Thyroid gland (tissue), 4 donors: ENCODE results near the gene DHRS1. TPM values are rescaled to one million over a fixed set of nuclear protein-coding genes. Genes with fewer than 3 reads are reported as not detected.
A peak's percentile ranks its signal among the peaks of the same experiment; 100 is the strongest.
"Not testable (repeated sequence)": the region's sequence is repeated elsewhere in the genome, so short reads cannot be mapped to it uniquely, and the experiment has no call there.

Experiments used
- DNase-seq, 2 donors: peaks; one replicate each; pipeline ENCODE4 v3.0.0-alpha.2; 2019
- H3K27ac ChIP-seq, 3 donors: fragments of 200-600 bp; sonication (generic); 1 replicate in 2 of 3; 2 replicates in 1 of 3; pipeline ENCODE4 v1.5.1; 2016 to 2019; ENCODE audit warnings: mild to moderate bottlenecking in 1 of 3, moderate library complexity in 1 of 3
- H3K27me3 ChIP-seq: fragments of 200-600 bp; sonication (generic); one replicate; pipeline ENCODE4 v1.5.1; 2019
- H3K36me3 ChIP-seq, 2 donors: fragments of 200-600 bp; sonication (generic); one replicate each; pipeline ENCODE4 v1.5.1; 2016 to 2019
- H3K4me1 ChIP-seq, 2 donors: fragments of 200-600 bp; sonication (generic); one replicate each; pipeline ENCODE4 v1.5.1; 2017 to 2019
- H3K4me3 ChIP-seq, 3 donors: fragments of 200-600 bp; sonication (generic); replicated peaks in 1 of 3; 1 replicate in 2 of 3; 2 replicates in 1 of 3; pipeline ENCODE4 v1.5.1; 2016; ENCODE audit warnings: mild to moderate bottlenecking in 1 of 3
- H3K9me3 ChIP-seq: fragments of 200-600 bp; sonication (generic); one replicate; pipeline ENCODE4 v1.5.1; 2017
- POLR2A ChIP-seq, 2 donors: fragments of 450-650 bp; IDR thresholded peaks; one replicate each; pipeline ENCODE4 v1.6.1; 2017; ENCODE audit warnings: antibody characterized with exemption in 2 of 2, mild to moderate bottlenecking in 2 of 2, moderate library complexity in 1 of 2
- WGBS, 2 donors: methylation state at CpG; one replicate each; pipeline ENCODE4 v1.1.5; 2017; 5-methylcytosine and 5-hydroxymethylcytosine counted together
- intact Hi-C: fragments of 100-400 bp; cut with DNase I; formaldehyde crosslinking; loops from one replicate; pipeline ENCODE4 v1.15.1; 2023
- total RNA-seq, 4 donors: library from RNA; depleted of rRNA; stranded (reverse); fragments of >200 nt; gene quantifications; one replicate each; pipeline ENCODE4 v1.2.3, GENCODE V29; 2016
- TF ChIP-seq, protein P1 (sequence below), 6 experiments: fragments of 200-600 bp in 3 of 6; fragments of 450-650 bp in 3 of 6; sonication (generic) in 3 of 6; IDR thresholded peaks; one replicate each; pipeline ENCODE4 v1.5.1; 2016 to 2019; ENCODE audit warnings: antibody characterized with exemption in 6 of 6, mild to moderate bottlenecking in 2 of 6, inconsistent platforms in 1 of 6, moderate library complexity in 1 of 6

The DHRS1 gene
- total RNA-seq, 4 donors from 2014 or later: 35.2 to 59.3 (median 38.3) TPM

DNA sequence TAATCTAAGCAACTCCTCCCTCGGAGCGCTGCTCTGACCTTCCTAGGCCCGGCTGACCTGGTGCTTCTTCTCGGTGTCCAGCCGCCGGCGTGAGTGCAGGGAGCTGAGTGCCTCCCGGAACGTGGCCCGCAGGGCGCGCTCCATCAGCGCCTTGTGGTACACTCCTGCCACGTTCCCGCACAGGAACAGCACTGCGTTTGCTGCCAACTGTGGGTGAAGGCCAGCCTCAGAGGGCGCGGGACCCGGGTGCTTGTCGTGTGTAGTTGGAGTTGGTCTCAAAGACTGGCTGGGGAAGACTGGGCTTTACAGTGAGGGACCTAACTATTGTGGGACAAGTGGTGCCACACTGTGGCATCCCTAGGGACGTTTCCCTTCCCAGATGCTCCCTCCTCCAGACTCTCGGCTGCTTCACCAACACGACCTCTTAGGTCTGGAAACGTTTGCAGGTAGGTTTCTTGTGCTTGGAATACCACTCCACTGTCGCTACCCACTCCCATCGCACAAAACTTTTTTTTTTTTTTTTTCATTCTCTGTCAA, 32.2 kb upstream of the DHRS1 start:
- intact Hi-C loops: loop anchor here (2.0 to 5.0 kb wide), 2 partner anchors 36 to 99 kb away; partner anchors contain the start of gene NFATC4
- TF ChIP-seq, protein P1, sequence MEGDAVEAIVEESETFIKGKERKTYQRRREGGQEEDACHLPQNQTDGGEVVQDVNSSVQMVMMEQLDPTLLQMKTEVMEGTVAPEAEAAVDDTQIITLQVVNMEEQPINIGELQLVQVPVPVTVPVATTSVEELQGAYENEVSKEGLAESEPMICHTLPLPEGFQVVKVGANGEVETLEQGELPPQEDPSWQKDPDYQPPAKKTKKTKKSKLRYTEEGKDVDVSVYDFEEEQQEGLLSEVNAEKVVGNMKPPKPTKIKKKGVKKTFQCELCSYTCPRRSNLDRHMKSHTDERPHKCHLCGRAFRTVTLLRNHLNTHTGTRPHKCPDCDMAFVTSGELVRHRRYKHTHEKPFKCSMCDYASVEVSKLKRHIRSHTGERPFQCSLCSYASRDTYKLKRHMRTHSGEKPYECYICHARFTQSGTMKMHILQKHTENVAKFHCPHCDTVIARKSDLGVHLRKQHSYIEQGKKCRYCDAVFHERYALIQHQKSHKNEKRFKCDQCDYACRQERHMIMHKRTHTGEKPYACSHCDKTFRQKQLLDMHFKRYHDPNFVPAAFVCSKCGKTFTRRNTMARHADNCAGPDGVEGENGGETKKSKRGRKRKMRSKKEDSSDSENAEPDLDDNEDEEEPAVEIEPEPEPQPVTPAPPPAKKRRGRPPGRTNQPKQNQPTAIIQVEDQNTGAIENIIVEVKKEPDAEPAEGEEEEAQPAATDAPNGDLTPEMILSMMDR (IDR thresholded peaks at IDR 0.05): no peak
- TF ChIP-seq POLR2A (IDR thresholded peaks at IDR 0.05): no peak
- Histone ChIP-seq H3K9me3 (no peaks in the 10 kb centered on the region), H3K4me3 (no peak overlapping the region), H3K36me3 (no peaks in the 10 kb centered on the region), H3K27me3 (no peaks in the 10 kb centered on the region), H3K4me1 (peaks cover 21 to 49% of the 10 kb centered on the region in 2 donors), H3K27ac (peak overlapping the region in 1 of 3 donors; percentile 44)
- DNase-seq: no peak
- 57 to 65% methylated on average over 19 to 20 of the region's 26 CpGs for WGBS, 2 donors

DNA sequence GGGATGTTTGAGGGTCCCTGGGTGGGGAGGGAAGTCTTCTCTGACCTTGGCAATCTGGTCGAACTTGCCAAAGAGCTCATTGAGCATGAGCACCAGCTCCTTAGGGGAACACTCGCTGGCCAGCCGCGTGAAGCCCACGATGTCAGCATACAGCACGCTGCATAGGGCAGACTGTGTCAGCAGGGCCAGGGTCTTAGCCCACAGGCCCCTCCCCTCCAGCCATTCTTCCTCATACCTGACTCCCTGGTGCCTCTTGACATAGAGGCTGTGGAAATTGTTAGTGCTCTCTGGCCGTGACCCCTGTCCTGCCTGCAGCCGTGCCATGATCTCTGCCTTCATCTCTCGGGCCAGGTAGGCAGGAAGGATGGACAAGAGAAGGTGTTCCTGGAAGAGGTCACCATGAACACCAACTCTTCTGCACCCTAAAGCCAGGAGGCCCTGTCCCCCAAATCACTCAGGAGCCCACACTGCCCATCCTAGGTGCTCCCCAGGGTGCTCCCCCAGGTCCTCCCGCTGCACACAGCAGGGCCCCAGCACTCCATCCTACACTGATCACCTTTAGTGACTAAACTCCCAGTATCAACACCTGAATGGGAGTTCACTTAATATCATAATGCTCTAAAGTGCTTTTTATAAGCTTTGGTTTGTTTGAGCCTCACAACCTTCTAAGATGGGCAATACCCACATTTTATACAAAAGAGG, 31.5 kb upstream of the DHRS1 start:
- Histone ChIP-seq H3K27me3 (no peaks in the 10 kb centered on the region), H3K4me3 (no peak overlapping the region), H3K27ac (no peak overlapping the region), H3K9me3 (no peaks in the 10 kb centered on the region), H3K36me3 (no peaks in the 10 kb centered on the region), H3K4me1 (peaks cover 21 to 42% of the 10 kb centered on the region in 2 donors)
- intact Hi-C loops: loop anchor here (5.0 kb wide), 1 partner anchor 36 kb away; the partner anchor contains the start of gene NFATC4
- no peak for TF ChIP-seq POLR2A (IDR thresholded peaks at IDR 0.05)
- TF ChIP-seq, protein P1 (IDR thresholded peaks at IDR 0.05): no peak
- no peak for DNase-seq
- 82 to 85% methylated on average over 9 to 10 of the region's 10 CpGs for WGBS, 2 donors

DNA sequence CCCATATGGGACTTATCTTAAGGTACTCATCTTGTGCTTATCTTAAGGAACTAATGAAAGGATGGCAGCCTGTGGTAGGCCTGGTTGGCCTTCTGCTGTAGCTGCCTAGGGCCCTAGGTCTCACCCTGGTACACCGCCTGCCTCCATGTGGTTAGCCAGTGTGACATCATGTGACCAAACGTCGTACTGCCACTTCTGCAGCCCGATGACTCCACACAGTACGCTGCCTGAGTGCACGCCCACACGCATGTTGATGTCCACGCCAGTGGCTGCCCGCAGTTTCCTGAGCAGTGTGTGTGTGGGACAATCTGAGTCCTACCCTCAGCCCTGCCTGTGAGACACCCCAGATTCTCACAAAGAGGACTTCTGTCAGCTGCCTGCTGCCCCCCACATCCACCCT, 30.2 kb upstream of the DHRS1 start:
- Histone ChIP-seq H3K4me1 (peaks cover 21 to 29% of the 10 kb centered on the region in 2 donors), H3K27me3 (no peaks in the 10 kb centered on the region), H3K4me3 (no peak overlapping the region), H3K36me3 (no peaks in the 10 kb centered on the region), H3K9me3 (no peaks in the 10 kb centered on the region), H3K27ac (no peak overlapping the region)
- peak in 1 of 2 donors; percentile 39 for DNase-seq
- TF ChIP-seq, protein P1 (IDR thresholded peaks at IDR 0.05): no peak
- TF ChIP-seq POLR2A (IDR thresholded peaks at IDR 0.05): no peak
- WGBS, 2 donors: 73 to 96% methylated on average over 9 of the region's 9 CpGs
- intact Hi-C loops: loop anchor here (5.0 kb wide), 1 partner anchor 38 kb away; the partner anchor contains the start of gene NFATC4

DNA sequence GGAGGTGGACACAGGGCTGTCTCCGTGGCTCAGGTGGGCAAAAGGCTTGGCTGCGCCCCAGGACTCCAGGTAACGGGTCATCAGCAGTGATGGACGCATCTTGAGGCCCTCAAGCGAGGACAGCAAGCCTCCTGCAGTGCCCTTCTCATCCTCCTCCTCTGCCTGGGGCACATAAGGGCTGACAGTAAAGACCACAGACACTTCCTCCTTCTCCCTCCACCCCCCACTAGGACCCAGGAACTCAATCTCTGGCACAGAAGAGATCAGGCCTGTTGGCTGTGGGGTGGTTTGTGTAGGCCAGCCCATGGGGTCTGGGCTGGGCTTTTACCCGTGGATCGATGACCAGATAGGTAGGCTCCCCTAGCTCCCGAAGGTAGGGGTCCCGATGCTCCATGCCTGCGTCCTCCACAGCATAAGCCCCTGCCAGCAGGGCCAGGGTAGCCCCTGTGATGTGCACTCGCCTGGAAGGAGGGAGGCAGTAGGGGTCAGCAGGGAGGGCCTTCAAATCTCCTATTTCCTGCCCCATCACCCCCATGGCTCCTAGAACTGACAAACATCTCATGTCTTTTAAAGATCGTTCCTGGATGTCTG, 29.6 kb upstream of the DHRS1 start:
- H3K27ac ChIP-seq: no peak overlapping the region
- 92% methylated on average over 12 of the region's 12 CpGs for WGBS, 2 donors
- H3K27me3 ChIP-seq: no peaks in the 10 kb centered on the region
- no peak for DNase-seq
- peaks cover 17 to 24% of the 10 kb centered on the region in 2 donors for H3K4me1 ChIP-seq
- H3K9me3 ChIP-seq: no peaks in the 10 kb centered on the region
- H3K36me3 ChIP-seq: no peaks in the 10 kb centered on the region
- no peak overlapping the region for H3K4me3 ChIP-seq
- intact Hi-C loops: no loop called here
- TF ChIP-seq POLR2A (IDR thresholded peaks at IDR 0.05): no peak
- TF ChIP-seq, protein P1 (IDR thresholded peaks at IDR 0.05): no peak

DNA sequence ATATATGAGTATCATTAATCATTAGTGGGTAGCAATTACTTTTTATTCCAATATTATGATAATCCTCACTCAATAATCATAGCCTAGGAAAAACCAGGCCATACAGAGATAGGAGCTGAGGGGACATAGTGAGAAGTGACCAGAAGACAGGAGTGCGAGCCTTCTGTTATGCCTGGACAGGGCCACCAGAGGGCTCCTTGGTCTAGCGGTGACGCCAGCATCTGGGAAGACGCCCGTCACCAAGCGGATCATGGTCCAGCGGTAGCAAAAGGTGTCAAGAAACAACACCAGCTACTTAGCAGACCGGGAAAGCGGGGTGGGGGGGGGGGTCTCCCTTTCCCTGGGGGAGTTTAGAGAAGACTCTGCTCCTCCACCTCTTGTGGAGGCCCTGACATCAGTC, 28.3 kb upstream of the DHRS1 start:
- WGBS, 2 donors: 2 to 18% methylated on average over 9 of the region's 9 CpGs
- TF ChIP-seq, protein P1 (IDR thresholded peaks at IDR 0.05): peak; percentile 42 to 80 (median 66)
- H3K36me3 ChIP-seq, H3K9me3 ChIP-seq, intact Hi-C loops, H3K27me3 ChIP-seq, H3K27ac ChIP-seq, H3K4me3 ChIP-seq: not testable (repeated sequence)
- peak; percentile 60 to 69 for DNase-seq
- H3K4me1 ChIP-seq: peaks cover 11% of the 10 kb centered on the region in 2 donors
